HFF-Myc (cell line): Measurements from ENCODE around the gene SNTG2.

Experiments
- DNase-seq: peaks from one replicate; pipeline ENCODE4 v3.0.0-alpha.2; 2011; ENCODE audit warnings: low read depth; ENCODE audit errors: extremely low read depth
- H3K4me3 ChIP-seq: replicated peaks from 2 replicates; pipeline ENCODE4 v1.5.1; 2011; ENCODE audit warnings: low read depth, mild to moderate bottlenecking, control low read depth, low read length
- CTCF ChIP-seq: IDR thresholded peaks from 2 replicates; pipeline ENCODE4 v1.5.1; 2012; ENCODE audit warnings: mild to moderate bottlenecking, low read depth, low read length, control low read depth; ENCODE audit errors: missing control alignments

SNTG2 gene

DNA sequence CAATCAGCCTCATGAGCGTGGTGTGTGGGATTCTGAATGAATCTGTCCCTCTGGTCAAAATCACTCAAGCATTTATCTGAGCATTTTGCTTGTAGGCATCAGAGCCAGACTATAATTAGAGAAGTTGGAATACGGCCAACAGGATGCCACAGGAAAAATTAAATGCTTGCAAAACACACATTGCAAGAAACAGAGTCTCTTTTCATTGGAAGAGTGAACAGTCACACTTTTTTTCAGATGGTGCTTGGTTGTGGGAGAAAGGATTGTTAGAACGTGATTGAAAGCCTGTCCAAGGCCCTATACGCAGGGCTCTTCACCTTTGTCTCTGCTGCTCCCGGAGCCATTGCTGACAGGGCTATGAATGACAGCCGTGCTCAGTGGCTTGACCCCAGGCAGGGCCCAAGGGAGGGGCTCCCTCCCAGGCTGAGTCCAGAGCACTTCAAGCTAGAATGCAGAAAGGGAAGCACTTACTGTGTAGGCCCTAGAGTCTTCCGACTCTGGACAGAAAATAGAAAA, 59.8 kb downstream of the SNTG2 start:
- no peak for DNase-seq
- no peak for TF ChIP-seq CTCF
- no peak overlapping the region for H3K4me3 ChIP-seq

GRCh38 chr2:1011006-1011405, 60.4 kb downstream of the SNTG2 start:
- H3K4me3 ChIP-seq = no peak overlapping the region
- DNase-seq = no peak
- TF ChIP-seq CTCF = no peak

GRCh38 chr2:1011985-1012384, 61.3 kb downstream of the SNTG2 start:
- no peak for DNase-seq
- no peak for TF ChIP-seq CTCF
- H3K4me3 ChIP-seq = no peak overlapping the region

GRCh38 chr2:1014802-1015201, 64.2 kb downstream of the SNTG2 start:
- no peak for TF ChIP-seq CTCF
- no peak for DNase-seq
- H3K4me3 ChIP-seq = no peak overlapping the region

DNA sequence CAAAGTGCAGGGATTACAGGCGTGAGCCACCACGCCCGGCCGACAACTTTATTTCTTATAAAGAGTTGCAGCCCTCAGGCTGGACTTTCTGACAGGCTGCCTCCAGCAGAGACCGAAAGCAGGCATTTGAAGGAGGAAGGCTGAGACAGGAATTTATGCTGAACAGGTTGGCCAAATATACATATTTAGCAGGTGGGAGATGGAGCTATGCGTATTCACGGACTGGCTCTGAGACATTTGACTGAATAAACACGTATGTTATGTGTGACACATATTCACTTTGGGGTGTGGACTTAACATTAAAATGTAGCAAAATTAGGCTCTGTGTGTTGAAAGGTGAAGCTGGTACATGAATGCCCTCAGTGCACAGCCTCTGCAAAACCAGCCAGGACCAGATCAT, 65.9 kb downstream of the SNTG2 start:
- TF ChIP-seq CTCF = no peak
- DNase-seq = no peak
- H3K4me3 ChIP-seq = no peak overlapping the region

DNA sequence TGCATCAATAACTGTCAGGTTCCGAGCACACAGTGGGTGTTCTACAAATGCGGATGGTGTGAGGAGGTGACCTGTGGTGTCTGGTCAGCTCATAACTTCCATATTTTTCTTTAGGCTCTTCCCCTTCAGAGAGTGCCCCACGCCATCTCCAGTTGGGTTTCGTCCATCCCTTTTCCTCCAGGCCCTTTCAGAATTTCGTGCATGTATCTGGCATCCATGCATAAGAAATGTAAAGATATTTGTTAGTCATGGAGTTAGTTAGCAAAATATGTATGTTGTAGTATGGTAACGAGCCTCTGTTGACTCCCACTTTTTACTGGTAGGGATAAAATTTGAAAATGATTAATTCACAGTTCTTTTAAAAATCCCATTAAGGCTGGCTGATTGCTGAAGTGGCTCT, 67.2 kb downstream of the SNTG2 start:
- H3K4me3 ChIP-seq = no peak overlapping the region
- DNase-seq = no peak
- no peak for TF ChIP-seq CTCF

DNA sequence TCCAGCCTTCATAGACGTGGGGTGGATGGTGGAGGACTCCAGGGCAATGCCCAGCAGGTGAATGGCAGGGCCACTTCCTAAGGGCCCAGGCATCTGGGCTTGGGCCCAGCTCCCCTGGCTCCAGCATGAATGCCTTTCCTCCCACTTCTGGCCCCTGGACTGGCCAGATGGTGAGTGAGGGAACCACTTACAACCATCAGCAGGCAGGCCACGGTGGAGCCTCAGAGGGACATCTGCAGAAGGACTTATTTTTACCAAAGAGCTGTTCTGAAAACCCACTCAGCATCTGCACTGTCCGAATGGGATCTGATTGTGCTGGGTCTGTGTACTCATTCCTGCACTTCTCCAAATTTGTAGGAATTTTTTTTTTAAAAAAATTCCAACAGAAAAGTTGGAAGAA, 69.6 kb downstream of the SNTG2 start:
- DNase-seq = no peak
- no peak overlapping the region for H3K4me3 ChIP-seq
- no peak for TF ChIP-seq CTCF
